ENCODE measurements around the gene JARID2. TPM values are rescaled to one million over a fixed set of nuclear protein-coding genes. Genes with fewer than 3 reads are reported as not detected.

JARID2 gene
- total and polyA plus RNA-seq, 3 experiments from 2014 or later: 12.0 to 25.5 (median 25.0) TPM

- no peak for DNase-seq
- H3K9me3 Mint-ChIP-seq: no peaks in the 10 kb centered on the region
- Histone ChIP-seq H3K27me3 (ENCODE audit: insufficient read depth, low read length, poor library complexity, severe bottlenecking) (no peaks in the 10 kb centered on the region), H3K4me1 (ENCODE audit: insufficient read depth, low read length) (peaks cover 4% of the 10 kb centered on the region), H3K27ac (ENCODE audit: low read depth, low read length) (peak overlapping the region; percentile 70), H3K36me3 (ENCODE audit: insufficient read depth, low read length) (no peaks in the 10 kb centered on the region), H3K4me3 (ENCODE audit: low read length) (peak overlapping the region; percentile 89), H3K9me3 (ENCODE audit: low read length) (no peaks in the 10 kb centered on the region)
- CTCF ChIA-PET: interaction anchor here (1.2 kb wide), 1 partner anchor 10 kb away, joined by 6 read pairs; no protein-coding TSS in a partner anchor
- H3K4me3 Mint-ChIP-seq: peak overlapping the region; percentile 73 to 100 (median 94)
- H3K27ac Mint-ChIP-seq: peak overlapping the region in 7 of 8 donors; percentile 60 to 99 (median 83)
- POLR2A ChIA-PET: no interaction called here
- peaks cover 3 to 5% of the 10 kb centered on the region in 2 donors for H3K27me3 Mint-ChIP-seq
- H3K36me3 Mint-ChIP-seq: peaks cover 0 to 25% (median 0%) of the 10 kb centered on the region in 3 donors
- peaks cover 15 to 30% (median 20%) of the 10 kb centered on the region in 3 donors for H3K4me1 Mint-ChIP-seq
Measured at GRCh38 chr6:15243910-15244619, 1.8 kb upstream of the JARID2 start.

DNA sequence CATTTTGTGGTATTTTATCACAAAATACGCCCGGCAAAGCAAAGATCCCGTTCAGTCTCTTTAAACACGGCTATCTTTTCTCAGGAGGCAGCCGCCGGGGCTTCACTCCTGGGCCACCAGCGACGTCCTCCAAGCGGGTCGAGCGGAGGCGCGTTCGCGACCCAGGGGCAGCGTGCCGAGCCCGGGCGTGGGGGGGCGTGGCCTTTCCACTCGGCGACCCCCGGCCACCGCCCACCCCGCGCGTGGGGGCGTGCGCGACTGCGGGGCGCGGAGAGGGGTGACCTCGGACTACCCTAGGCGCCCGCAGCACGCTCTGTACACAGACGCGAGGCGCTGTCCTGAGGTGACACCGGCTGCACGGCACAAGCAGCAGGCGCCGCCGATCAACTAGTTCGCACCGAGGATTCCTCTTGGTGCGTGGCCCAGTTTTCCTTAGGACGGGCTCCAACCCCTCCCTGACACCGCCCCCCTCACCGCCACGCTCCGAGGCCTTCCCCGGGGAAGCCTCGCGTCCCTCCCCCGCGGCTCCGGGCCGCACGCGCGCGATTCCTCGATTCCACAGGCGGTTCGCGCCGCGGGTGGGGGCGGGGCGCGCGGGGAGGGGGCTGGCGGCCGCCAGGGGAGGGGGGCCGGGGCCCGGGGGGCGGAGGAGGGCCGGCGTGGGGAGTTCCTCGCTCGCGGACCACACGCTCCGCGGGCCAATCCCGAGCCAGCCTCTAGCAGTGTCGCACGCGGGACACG lies 1.1 kb upstream of the JARID2 start:
- peak in 4 of 5 donors; percentile 56 to 79 (median 69) for DNase-seq
- peaks cover 22 to 38% (median 27%) of the 10 kb centered on the region in 3 donors for H3K4me1 Mint-ChIP-seq
- H3K4me1 ChIP-seq (ENCODE audit: insufficient read depth, low read length): peaks cover 9% of the 10 kb centered on the region
- H3K9me3 Mint-ChIP-seq: no peaks in the 10 kb centered on the region
- peak overlapping the region; percentile 78 for H3K27ac ChIP-seq (ENCODE audit: low read depth, low read length)
- POLR2A ChIA-PET: no interaction called here
- H3K27me3 ChIP-seq (ENCODE audit: insufficient read depth, low read length, poor library complexity, severe bottlenecking): no peaks in the 10 kb centered on the region
- peak overlapping the region; percentile 92 to 99 (median 98) for H3K27ac Mint-ChIP-seq
- peak overlapping the region; percentile 98 to 100 (median 100) for H3K4me3 Mint-ChIP-seq
- no peaks in the 10 kb centered on the region for H3K36me3 ChIP-seq (ENCODE audit: insufficient read depth, low read length)
- H3K27me3 Mint-ChIP-seq: peaks cover 0 to 5% of the 10 kb centered on the region in 2 donors
- peak overlapping the region; percentile 89 for H3K4me3 ChIP-seq (ENCODE audit: low read length)
- H3K9me3 ChIP-seq (ENCODE audit: low read length): no peaks in the 10 kb centered on the region
- peaks cover 0 to 25% (median 0%) of the 10 kb centered on the region in 3 donors for H3K36me3 Mint-ChIP-seq
- CTCF ChIA-PET: interaction anchor here (0.8 to 1.2 kb wide), 5 partner anchors 52 to 1034 kb away, joined by 3 to 4 read pairs (median 3); no protein-coding TSS in a partner anchor

DNA sequence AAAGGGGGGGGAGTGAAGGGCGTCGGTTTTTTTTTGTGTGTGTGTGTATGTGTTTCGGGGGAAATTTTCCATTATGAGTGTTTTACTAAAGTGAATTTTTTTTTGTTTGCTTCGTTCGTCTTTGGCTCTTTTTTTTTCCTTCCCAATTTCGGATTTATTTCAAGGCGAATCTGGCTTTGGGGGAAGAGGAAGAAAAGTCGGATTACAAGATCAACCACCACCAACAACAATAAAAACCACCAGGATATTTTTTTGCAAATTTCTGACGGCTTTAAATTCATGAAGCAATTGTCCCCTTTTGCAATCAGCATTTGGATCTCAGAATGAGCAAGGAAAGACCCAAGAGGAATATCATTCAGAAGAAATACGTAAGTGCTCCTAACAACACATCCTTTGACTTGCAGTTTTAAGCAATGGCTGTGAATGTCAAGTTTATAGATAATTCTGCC lies 372 bp downstream of the JARID2 start:
- POLR2A ChIA-PET: no interaction called here
- CTCF ChIA-PET: no interaction called here
- no peaks in the 10 kb centered on the region for H3K27me3 ChIP-seq (ENCODE audit: insufficient read depth, low read length, poor library complexity, severe bottlenecking)
- peak overlapping the region; percentile 89 for H3K4me3 ChIP-seq (ENCODE audit: low read length)
- H3K9me3 ChIP-seq (ENCODE audit: low read length): no peaks in the 10 kb centered on the region
- peaks cover 0 to 25% (median 0%) of the 10 kb centered on the region in 3 donors for H3K36me3 Mint-ChIP-seq
- H3K27me3 Mint-ChIP-seq: peaks cover 0 to 5% of the 10 kb centered on the region in 2 donors
- peaks cover 37 to 52% (median 41%) of the 10 kb centered on the region in 3 donors for H3K4me1 Mint-ChIP-seq
- no peak for DNase-seq
- peak overlapping the region; percentile 78 for H3K27ac ChIP-seq (ENCODE audit: low read depth, low read length)
- H3K4me3 Mint-ChIP-seq: peak overlapping the region; percentile 98 to 100 (median 100)
- H3K27ac Mint-ChIP-seq: peak overlapping the region; percentile 92 to 99 (median 98)
- no peaks in the 10 kb centered on the region for H3K36me3 ChIP-seq (ENCODE audit: insufficient read depth, low read length)
- peaks cover 24% of the 10 kb centered on the region for H3K4me1 ChIP-seq (ENCODE audit: insufficient read depth, low read length)
- H3K9me3 Mint-ChIP-seq: no peaks in the 10 kb centered on the region

GRCh38 chr6:15246666-15247499 lies 1.0 kb downstream of the JARID2 start:
- Histone ChIP-seq H3K36me3 (ENCODE audit: insufficient read depth, low read length) (no peaks in the 10 kb centered on the region), H3K9me3 (ENCODE audit: low read length) (no peaks in the 10 kb centered on the region), H3K4me1 (ENCODE audit: insufficient read depth, low read length) (peaks cover 30% of the 10 kb centered on the region), H3K4me3 (ENCODE audit: low read length) (peak overlapping the region; percentile 89), H3K27ac (ENCODE audit: low read depth, low read length) (peak overlapping the region; percentile 78), H3K27me3 (ENCODE audit: insufficient read depth, low read length, poor library complexity, severe bottlenecking) (no peaks in the 10 kb centered on the region)
- Mint-ChIP-seq H3K27me3 (peaks cover 0 to 5% of the 10 kb centered on the region in 2 donors), H3K4me1 (peaks cover 43 to 59% (median 45%) of the 10 kb centered on the region in 3 donors), H3K36me3 (peaks cover 0 to 25% (median 0%) of the 10 kb centered on the region in 3 donors), H3K27ac (peak overlapping the region; percentile 94 to 99 (median 98)), H3K4me3 (peak overlapping the region; percentile 98 to 100 (median 100)), H3K9me3 (no peaks in the 10 kb centered on the region)
- CTCF ChIA-PET: interaction anchor here (0.6 to 0.9 kb wide), 2 partner anchors 198 to 1102 kb away, joined by 3 read pairs; no protein-coding TSS in a partner anchor
- DNase-seq: peak; percentile 10 to 67 (median 52)
- POLR2A ChIA-PET: interaction anchor here (0.6 to 0.7 kb wide), 3 partner anchors 13 to 774 kb away, joined by 4 to 8 read pairs (median 4); no protein-coding TSS in a partner anchor

GRCh38 chr6:15247500-15248450 lies 1.9 kb downstream of the JARID2 start:
- Mint-ChIP-seq H3K4me3 (peak overlapping the region; percentile 98 to 100 (median 100)), H3K4me1 (peaks cover 52 to 68% (median 53%) of the 10 kb centered on the region in 3 donors), H3K9me3 (no peaks in the 10 kb centered on the region), H3K36me3 (peaks cover 0 to 25% (median 0%) of the 10 kb centered on the region in 3 donors), H3K27me3 (peaks cover 0 to 5% of the 10 kb centered on the region in 2 donors), H3K27ac (peak overlapping the region; percentile 90 to 99 (median 98))
- peak overlapping the region; percentile 78 for H3K27ac ChIP-seq (ENCODE audit: low read depth, low read length)
- peak overlapping the region; percentile 89 for H3K4me3 ChIP-seq (ENCODE audit: low read length)
- CTCF ChIA-PET: interaction anchor here (0.9 to 1.3 kb wide), 2 partner anchors 11 to 197 kb away, joined by 3 to 5 read pairs; no protein-coding TSS in a partner anchor
- H3K27me3 ChIP-seq (ENCODE audit: insufficient read depth, low read length, poor library complexity, severe bottlenecking): no peaks in the 10 kb centered on the region
- H3K4me1 ChIP-seq (ENCODE audit: insufficient read depth, low read length): peaks cover 39% of the 10 kb centered on the region
- no peaks in the 10 kb centered on the region for H3K36me3 ChIP-seq (ENCODE audit: insufficient read depth, low read length)
- POLR2A ChIA-PET: interaction anchor here (0.6 to 1.0 kb wide), 5 partner anchors 12 to 490 kb away, joined by 3 to 5 read pairs (median 4); no protein-coding TSS in a partner anchor
- DNase-seq: peak; percentile 56 to 77 (median 63)
- H3K9me3 ChIP-seq (ENCODE audit: low read length): no peaks in the 10 kb centered on the region

GRCh38 chr6:15248451-15249370 lies 2.8 kb downstream of the JARID2 start:
- no peaks in the 10 kb centered on the region for H3K9me3 ChIP-seq (ENCODE audit: low read length)
- Mint-ChIP-seq H3K27ac (peak overlapping the region; percentile 97 to 100 (median 100)), H3K9me3 (no peaks in the 10 kb centered on the region), H3K4me1 (peaks cover 62 to 77% (median 63%) of the 10 kb centered on the region in 3 donors), H3K36me3 (peaks cover 0 to 25% (median under 1%) of the 10 kb centered on the region in 3 donors), H3K27me3 (peaks cover 0 to 7% of the 10 kb centered on the region in 2 donors), H3K4me3 (peak overlapping the region; percentile 92 to 99 (median 97))
- CTCF ChIA-PET: interaction anchor here (0.9 to 1.3 kb wide), 3 partner anchors 10 to 57 kb away, joined by 3 to 5 read pairs (median 4); no protein-coding TSS in a partner anchor
- peak; percentile 96 to 99 (median 97) for DNase-seq
- H3K36me3 ChIP-seq (ENCODE audit: insufficient read depth, low read length): no peaks in the 10 kb centered on the region
- peak overlapping the region; percentile 99 for H3K27ac ChIP-seq (ENCODE audit: low read depth, low read length)
- peak overlapping the region; percentile 91 for H3K4me3 ChIP-seq (ENCODE audit: low read length)
- POLR2A ChIA-PET: interaction anchor here (0.5 to 1.4 kb wide), 8 partner anchors 12 to 1634 kb away, joined by 3 to 5 read pairs (median 4); partner anchors contain the start of gene NOL7
- H3K4me1 ChIP-seq (ENCODE audit: insufficient read depth, low read length): peaks cover 48% of the 10 kb centered on the region
- H3K27me3 ChIP-seq (ENCODE audit: insufficient read depth, low read length, poor library complexity, severe bottlenecking): no peaks in the 10 kb centered on the region
